Ovary (tissue), 9 donors: ENCODE results near the gene MAPKAP1. TPM values are rescaled to one million over a fixed set of nuclear protein-coding genes. Genes with fewer than 3 reads are reported as not detected.

Source experiments
- DNase-seq, 5 donors: peaks; one replicate each; pipeline ENCODE4 v3.0.0-alpha.2; 2019 to 2020
- H3K27ac ChIP-seq, 2 donors: fragments of 200-600 bp; one replicate each; pipeline versions ENCODE4 v1.5.1 to v1.8.0; 2019 to 2022
- H3K27me3 ChIP-seq: fragments of 200-600 bp; one replicate; pipeline ENCODE4 v1.8.0; 2022
- H3K36me3 ChIP-seq: fragments of 200-600 bp; sonication (generic); one replicate; pipeline ENCODE4 v1.5.1; 2019
- H3K4me1 ChIP-seq: one replicate; pipeline ENCODE4 v1.8.1; 2013; ENCODE audit warnings: mild to moderate bottlenecking, moderate library complexity; ENCODE audit not compliant: insufficient read depth
- H3K4me3 ChIP-seq: fragments of 200-600 bp; sonication (generic); one replicate; pipeline ENCODE4 v1.5.1; 2017
- H3K9me3 ChIP-seq, 2 donors: fragments of 200-600 bp in 1 of 2; sonication (generic) in 1 of 2; one replicate each; pipeline versions ENCODE4 v1.5.1 to v1.8.1; 2013 to 2019; ENCODE audit warnings: mild to moderate bottlenecking in 1 of 2, moderate library complexity in 1 of 2
- EP300 ChIP-seq: sonication (generic); formaldehyde crosslinking; IDR thresholded peaks from one replicate; pipeline ENCODE4 v1.6.1; 2017; ENCODE audit warnings: antibody characterized with exemption
- POLR2A ChIP-seq: fragments of 450-650 bp; IDR thresholded peaks from one replicate; pipeline ENCODE4 v1.6.1; 2017; ENCODE audit warnings: antibody characterized with exemption, mild to moderate bottlenecking, moderate library complexity
- WGBS, 3 donors: extraction: QIAGEN DNeasy Blood & Tissue Kit in 1 of 3; methylation state at CpG; one replicate each; pipeline versions ENCODE4 v1.1.5 to v1.1.7; 2013 to 2017; 5-methylcytosine and 5-hydroxymethylcytosine counted together
- intact Hi-C, 4 donors: fragments of 100-400 bp; cut with DNase I; formaldehyde crosslinking; loops; one replicate each; pipeline versions ENCODE4 v1.11.0 to v1.15.1; 2022 to 2023
- polyA plus RNA-seq, 2 donors: library from polyadenylated mRNA; stranded (reverse); fragments of 200-250 nt in 1 of 2; fragments of 350-450 nt in 1 of 2; fragmentation: Illumina TruSeq in 1 of 2; extraction: RNeasy Lipid Tissue Mini Kit (QIAGEN cat#74804) in 1 of 2; gene quantifications; one replicate each; pipeline ENCODE4 v1.2.3, GENCODE V29; 2013 to 2014
- total RNA-seq, 7 donors: library from RNA; depleted of rRNA in 2 of 7; stranded (reverse); fragments of >200 nt in 2 of 7; fragmentation: NEBNext Ultra II Directional in 3 of 7; extraction: Animal tissue kit (Norgen Biotek cat#: 25700) in 3 of 7; gene quantifications; one replicate each; pipeline versions ENCODE4 v1.1.0 to v1.2.4, GENCODE V29; 2016 to 2023
- TF ChIP-seq, protein P1 (sequence below), 3 donors: fragments of 450-650 bp in 2 of 3; fragments of 200-600 bp in 1 of 3; IDR thresholded peaks; one replicate each; pipeline versions ENCODE4 v1.5.1 to v1.8.0; 2016 to 2022; ENCODE audit warnings: antibody characterized with exemption in 3 of 3, mild to moderate bottlenecking in 1 of 3
- donor health status: DM: no; HTN: no; CAD: no; lungs with moderate emphysema.
- donor health status: DM: no; HTN: no; CAD: no.
- donor health status: Bipolar disorder and iron deficiency.
- donor health status: DM: yes; HTN: yes; CAD: no.
- donor health status: DM: no; HTN: no; CAD: no.
- donor health status: DM: yes; HTN: yes; CAD: no.

MAPKAP1 gene
- total and polyA plus RNA-seq, 9 donors: 43.3 to 86.5 (median 50.2) TPM

DNA sequence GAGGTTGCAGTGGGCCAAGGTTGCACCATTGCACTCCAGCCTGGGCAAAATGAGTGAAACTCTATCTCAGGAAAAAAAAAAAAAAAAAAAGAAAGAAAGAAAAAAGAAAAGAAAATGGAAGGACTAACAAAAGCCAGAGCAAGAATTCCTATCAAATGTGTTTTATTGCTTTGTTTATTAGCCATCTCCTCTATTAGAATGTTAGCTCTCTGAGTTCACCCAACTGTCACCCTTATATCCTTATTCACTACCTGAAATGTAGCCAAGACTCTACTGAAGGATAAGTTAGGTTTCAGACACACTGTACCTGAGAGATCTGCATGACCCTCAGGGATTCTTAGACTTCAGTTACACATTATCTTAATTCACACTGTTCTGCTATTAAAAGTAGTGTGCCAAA lies 177.9 kb downstream of the MAPKAP1 start:
- DNase-seq: no peak
- no peaks in the 10 kb centered on the region for H3K9me3 ChIP-seq
- H3K27me3 ChIP-seq: no peaks in the 10 kb centered on the region
- H3K4me1 ChIP-seq: peaks cover 10% of the 10 kb centered on the region
- no peak overlapping the region for H3K4me3 ChIP-seq
- intact Hi-C loops: no loop called here
- no peaks in the 10 kb centered on the region for H3K36me3 ChIP-seq
- no peak overlapping the region for H3K27ac ChIP-seq
- TF ChIP-seq EP300 (no peak), POLR2A (no peak)
- TF ChIP-seq, protein P1, sequence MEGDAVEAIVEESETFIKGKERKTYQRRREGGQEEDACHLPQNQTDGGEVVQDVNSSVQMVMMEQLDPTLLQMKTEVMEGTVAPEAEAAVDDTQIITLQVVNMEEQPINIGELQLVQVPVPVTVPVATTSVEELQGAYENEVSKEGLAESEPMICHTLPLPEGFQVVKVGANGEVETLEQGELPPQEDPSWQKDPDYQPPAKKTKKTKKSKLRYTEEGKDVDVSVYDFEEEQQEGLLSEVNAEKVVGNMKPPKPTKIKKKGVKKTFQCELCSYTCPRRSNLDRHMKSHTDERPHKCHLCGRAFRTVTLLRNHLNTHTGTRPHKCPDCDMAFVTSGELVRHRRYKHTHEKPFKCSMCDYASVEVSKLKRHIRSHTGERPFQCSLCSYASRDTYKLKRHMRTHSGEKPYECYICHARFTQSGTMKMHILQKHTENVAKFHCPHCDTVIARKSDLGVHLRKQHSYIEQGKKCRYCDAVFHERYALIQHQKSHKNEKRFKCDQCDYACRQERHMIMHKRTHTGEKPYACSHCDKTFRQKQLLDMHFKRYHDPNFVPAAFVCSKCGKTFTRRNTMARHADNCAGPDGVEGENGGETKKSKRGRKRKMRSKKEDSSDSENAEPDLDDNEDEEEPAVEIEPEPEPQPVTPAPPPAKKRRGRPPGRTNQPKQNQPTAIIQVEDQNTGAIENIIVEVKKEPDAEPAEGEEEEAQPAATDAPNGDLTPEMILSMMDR (IDR thresholded peaks at IDR 0.05): no peak

DNA sequence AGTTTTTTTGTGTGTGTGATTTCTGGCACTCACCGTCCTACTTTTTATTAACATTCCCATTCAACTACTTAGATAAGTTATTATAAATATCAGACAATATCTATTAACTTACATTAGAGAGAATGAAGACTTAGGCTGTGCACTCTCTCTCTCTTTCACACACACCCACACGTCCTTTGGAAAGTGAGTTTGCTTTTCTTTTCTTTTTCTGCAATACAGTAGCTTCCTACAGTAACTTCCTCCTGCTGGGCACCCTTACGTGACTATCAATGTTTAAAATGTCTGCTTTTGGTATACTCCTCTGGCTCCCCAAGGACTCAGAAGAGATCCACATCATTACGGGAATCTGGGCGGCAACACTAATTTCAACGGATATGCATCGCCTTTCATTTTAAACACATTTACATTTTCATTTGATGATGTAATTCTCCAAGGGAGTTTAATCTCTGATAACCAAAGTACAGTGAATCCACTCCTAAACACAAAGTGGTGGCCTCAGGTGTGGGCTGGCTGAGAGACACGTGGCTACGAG lies 179.5 kb downstream of the MAPKAP1 start:
- intact Hi-C loops: no loop called here
- 79 to 89% (median 84%) methylated on average over 9 of the region's 9 CpGs for WGBS, 3 donors
- DNase-seq: no peak
- peaks cover 10% of the 10 kb centered on the region for H3K4me1 ChIP-seq
- no peaks in the 10 kb centered on the region for H3K27me3 ChIP-seq
- H3K36me3 ChIP-seq: no peaks in the 10 kb centered on the region
- H3K4me3 ChIP-seq: no peak overlapping the region
- H3K27ac ChIP-seq: no peak overlapping the region
- no peaks in the 10 kb centered on the region for H3K9me3 ChIP-seq
- no peak for TF ChIP-seq POLR2A
- TF ChIP-seq, protein P1 (IDR thresholded peaks at IDR 0.05): no peak
- TF ChIP-seq EP300: no peak

DNA sequence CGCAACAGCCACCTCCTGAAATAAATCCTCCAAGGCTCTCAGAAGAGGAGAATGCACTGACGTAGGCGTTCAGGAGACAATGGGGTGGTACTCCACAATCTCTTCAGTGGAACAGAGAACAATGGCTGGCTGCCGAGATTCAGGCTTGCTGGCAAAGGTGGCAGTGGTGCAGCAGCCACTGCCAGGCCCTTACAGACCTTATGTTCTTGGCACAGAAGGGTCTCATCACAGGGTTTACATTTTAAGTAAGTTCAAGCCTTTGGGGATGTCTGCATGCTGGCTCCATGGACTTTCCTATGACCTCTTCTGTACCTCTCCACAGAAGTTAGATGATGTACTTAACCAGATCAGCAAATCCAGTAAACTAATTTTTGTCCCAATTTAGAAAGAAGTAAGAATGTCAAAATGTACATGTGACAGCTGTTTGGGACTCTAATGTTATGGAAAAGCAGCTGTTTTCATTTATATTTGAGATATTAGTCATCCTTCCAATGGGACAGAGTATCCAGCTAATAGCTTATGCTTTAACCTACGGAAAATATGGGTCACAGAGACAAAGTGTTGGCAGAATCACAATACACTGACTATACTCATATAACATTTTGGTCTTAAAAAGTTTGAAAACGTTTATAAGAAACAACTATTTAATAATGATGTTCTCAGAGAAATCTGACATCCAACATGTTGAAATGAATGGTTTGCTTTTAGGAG lies 180.9 kb downstream of the MAPKAP1 start:
- 53 to 65% (median 62%) methylated on average over 6 of the region's 6 CpGs for WGBS, 3 donors
- Histone ChIP-seq H3K36me3 (no peaks in the 10 kb centered on the region), H3K27ac (no peak overlapping the region), H3K4me3 (no peak overlapping the region), H3K9me3 (no peaks in the 10 kb centered on the region), H3K4me1 (peaks cover 10% of the 10 kb centered on the region), H3K27me3 (no peaks in the 10 kb centered on the region)
- DNase-seq: no peak
- no peak for TF ChIP-seq EP300
- TF ChIP-seq POLR2A: no peak
- TF ChIP-seq, protein P1 (IDR thresholded peaks at IDR 0.05): no peak
- intact Hi-C loops: no loop called here

DNA sequence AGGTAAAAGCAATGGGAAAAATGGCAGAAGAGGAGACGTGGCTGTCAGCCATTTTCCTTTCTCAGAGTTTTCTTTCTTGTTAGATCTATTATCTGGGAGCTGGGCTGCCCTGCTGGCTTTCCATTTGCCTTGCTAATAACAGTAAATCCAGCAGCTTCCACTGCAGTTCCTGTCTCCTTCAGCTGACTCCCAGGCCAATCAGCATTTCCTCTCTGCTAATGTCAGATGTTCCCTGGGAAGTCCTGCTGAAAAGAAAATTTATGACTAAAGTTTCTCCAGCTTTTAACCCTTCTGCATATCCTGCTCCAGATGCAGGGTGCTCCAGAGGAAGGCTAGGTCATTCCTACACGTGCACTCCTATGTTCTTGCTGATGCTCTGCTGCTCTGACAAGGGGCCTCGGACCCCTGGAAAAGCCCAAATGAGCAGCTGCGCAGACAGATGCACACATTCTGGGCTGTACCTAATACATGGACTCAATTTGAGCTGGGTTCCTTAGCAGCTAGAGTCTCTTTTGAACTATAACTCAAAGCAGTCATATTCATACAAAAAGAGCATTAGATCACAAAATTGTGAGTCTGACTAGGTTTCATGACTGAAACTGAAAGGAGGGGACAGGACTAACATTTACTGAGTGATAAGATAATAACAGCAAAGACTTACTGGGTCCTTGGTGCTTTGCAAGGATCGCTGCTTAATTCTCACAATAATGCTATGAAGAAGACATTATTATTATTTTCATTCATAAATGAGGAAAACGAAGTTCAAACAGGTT lies 182.2 kb downstream of the MAPKAP1 start:
- intact Hi-C loops: no loop called here
- Histone ChIP-seq H3K36me3 (no peaks in the 10 kb centered on the region), H3K27ac (no peak overlapping the region), H3K4me3 (no peak overlapping the region), H3K9me3 (no peaks in the 10 kb centered on the region), H3K4me1 (peaks cover 10% of the 10 kb centered on the region), H3K27me3 (no peaks in the 10 kb centered on the region)
- TF ChIP-seq POLR2A: no peak
- TF ChIP-seq, protein P1 (IDR thresholded peaks at IDR 0.05): no peak
- no peak for TF ChIP-seq EP300
- 89 to 95% (median 91%) methylated on average over 6 of the region's 6 CpGs for WGBS, 3 donors
- DNase-seq: no peak
